HepG2 (cell line): ENCODE measurements around the gene ETFA. TPM values are rescaled to one million over a fixed set of nuclear protein-coding genes. Genes with fewer than 3 reads are reported as not detected.

Experiments used
- ATAC-seq: fragments of 200-7000 bp; cut with Tn5 transposase; 3 replicates; pipeline ENCODE4 v1.9.1; 2020; ENCODE audit warnings: mild to moderate bottlenecking, moderate library complexity
- BruUV-seq: library from RNA; stranded (reverse); fragments of 400-500 nt; replicated peaks from 2 replicates; lab custom pipeline; 2021; lab: Mats Ljungman, UMichigan
- CTCF ChIA-PET: fragments of 300-600 bp; formaldehyde crosslinking; extraction: SDS; loops from one replicate; lab custom pipeline; 2021; ENCODE audit warnings: low total read pairs, inconsistent platforms, low intra/inter-chr PET ratio; lab: Yijun Ruan, JAX
- POLR2A ChIA-PET: fragments of 350-600 bp; sonication (Branson Sonifier 250); formaldehyde crosslinking; loops from one replicate; lab custom pipeline; 2020; ENCODE audit warnings: antibody characterized with exemption, inconsistent platforms; lab: Yijun Ruan, JAX
- DNase-seq: peaks from one replicate; pipeline ENCODE4 v3.0.0-alpha.2; 2015; ENCODE audit warnings: low spot score
- FAIRE-seq: peaks from 3 replicates; lab custom pipeline; 2011; peaks lifted over from hg19 to GRCh38; lab: Jason Lieb, UNC
- H2AFZ ChIP-seq: one replicate; pipeline ENCODE4 v1.6.1; 2011; ENCODE audit warnings: low read length, inconsistent platforms
- H3K27ac ChIP-seq: fragments of 300-600 bp; 3 replicates; pipeline ENCODE4 v1.8.0; 2011; ENCODE audit warnings: mixed run types, mild to moderate bottlenecking, mixed read lengths, low read length, inconsistent platforms; ENCODE audit not compliant: insufficient read depth; ENCODE audit errors: extremely low read length
- H3K27me3 ChIP-seq, 2 experiments: fragments of 200-600 bp in 1 of 2; 2 replicates in 1 of 2; 3 replicates in 1 of 2; pipeline versions ENCODE4 v1.6.0 to v1.8.0; 2011; ENCODE audit warnings: low read length in 2 of 2, mild to moderate bottlenecking in 2 of 2, moderate library complexity in 2 of 2, inconsistent platforms in 1 of 2; ENCODE audit not compliant: insufficient read depth in 2 of 2, control insufficient read depth in 1 of 2
- H3K36me3 ChIP-seq, 2 experiments: fragments of 200-600 bp in 1 of 2; replicated peaks in 1 of 2; 2 replicates in 1 of 2; 3 replicates in 1 of 2; pipeline versions ENCODE4 v1.5.1 to v1.8.0; 2011; ENCODE audit warnings: low read length in 2 of 2, inconsistent platforms in 1 of 2; ENCODE audit not compliant: insufficient read depth in 2 of 2, control insufficient read depth in 1 of 2
- H3K4me1 ChIP-seq: 2 replicates; pipeline ENCODE4 v1.5.1; 2012; ENCODE audit warnings: low read length, inconsistent platforms; ENCODE audit not compliant: insufficient read depth
- H3K4me2 ChIP-seq: 2 replicates; pipeline ENCODE4 v1.6.0; 2011; ENCODE audit warnings: low read depth, low read length, inconsistent platforms
- H3K4me3 ChIP-seq, 3 experiments: fragments of 200-600 bp in 1 of 3; sonication (generic), shearing (Covaris generic) in 1 of 3; replicated peaks in 1 of 3; 2 replicates each; pipeline ENCODE4 v1.5.1; 2011 to 2016; ENCODE audit warnings: low read length in 3 of 3, inconsistent platforms in 2 of 3, low read depth in 2 of 3, mild to moderate bottlenecking in 2 of 3, control low read depth in 1 of 3, mixed read lengths in 1 of 3; ENCODE audit not compliant: insufficient read depth in 1 of 3
- H3K79me2 ChIP-seq: one replicate; pipeline ENCODE4 v1.6.1; 2011; ENCODE audit warnings: low read length, inconsistent platforms; ENCODE audit not compliant: insufficient read depth
- H3K9ac ChIP-seq: 2 replicates; pipeline ENCODE4 v1.6.0; 2011; ENCODE audit warnings: mild to moderate bottlenecking, low read depth, low read length, inconsistent platforms; ENCODE audit not compliant: insufficient read depth
- H3K9me3 ChIP-seq: 2 replicates; pipeline ENCODE4 v1.5.1; 2012; ENCODE audit warnings: mild to moderate bottlenecking, low read length
- H4K20me1 ChIP-seq: 2 replicates; pipeline ENCODE4 v1.6.0; 2011; ENCODE audit warnings: inconsistent platforms, mild to moderate bottlenecking, low read length, moderate library complexity; ENCODE audit not compliant: insufficient read depth
- FOSL2 ChIP-seq: sonication (generic); formaldehyde crosslinking; IDR thresholded peaks from 2 replicates; pipeline ENCODE4 v1.4.0; 2020; ENCODE audit warnings: missing genetic modification reagents
- FOXC1 ChIP-seq: sonication (generic); formaldehyde crosslinking; IDR thresholded peaks from 2 replicates; pipeline ENCODE4 v1.8.0; 2022; ENCODE audit warnings: mild to moderate bottlenecking, missing genetic modification reagents, borderline replicate concordance
- POGZ ChIP-seq: sonication (generic); formaldehyde crosslinking; IDR thresholded peaks from 2 replicates; pipeline ENCODE4 v1.4.0; 2020; ENCODE audit warnings: mild to moderate bottlenecking, missing genetic modification reagents
- SAFB2 ChIP-seq: sonication (generic); formaldehyde crosslinking; IDR thresholded peaks from 2 replicates; pipeline ENCODE4 v1.5.1; 2020; ENCODE audit warnings: missing genetic modification reagents, low read depth, mild to moderate bottlenecking, borderline replicate concordance
- THAP11 ChIP-seq: IDR thresholded peaks from 2 replicates; pipeline ENCODE4 v1.6.1; 2016; ENCODE audit warnings: missing biosample characterization, missing genetic modification reagents
- ZNF20 ChIP-seq: sonication (generic); formaldehyde crosslinking; IDR thresholded peaks from 2 replicates; pipeline ENCODE4 v1.4.0; 2020; ENCODE audit warnings: mild to moderate bottlenecking, moderate library complexity, missing genetic modification reagents
- ZNF256 ChIP-seq: sonication (generic); formaldehyde crosslinking; conservative IDR thresholded peaks from 2 replicates; pipeline ENCODE4 v1.4.0; 2020; ENCODE audit warnings: missing genetic modification reagents
- ZNF703 ChIP-seq: sonication (generic); formaldehyde crosslinking; IDR thresholded peaks from 2 replicates; pipeline ENCODE4 v1.5.1; 2020; ENCODE audit warnings: missing genetic modification reagents, mild to moderate bottlenecking, moderate library complexity, borderline replicate concordance
- WGBS: methylation state at CpG from one replicate; pipeline ENCODE4 v1.1.6; 2017; ENCODE audit warnings: low lambda C conversion rate; 5-methylcytosine and 5-hydroxymethylcytosine counted together
- in situ Hi-C: cut with HindIII; loops from 2 replicates; pipeline ENCODE4 v1.10.0; 2017; ENCODE audit warnings: low pct_unique_long_range_greater_than_20kb; ENCODE audit not compliant: extremely low pct_ligation_motif_present
- intact Hi-C: fragments of 100-400 bp; cut with micrococcal nuclease; formaldehyde crosslinking; loops from one replicate; pipeline ENCODE4 v1.10.0; 2022; ENCODE audit not compliant: unreplicated experiment
- polyA plus RNA-seq, 8 experiments: library from polyadenylated mRNA; depleted of rRNA in 3 of 8; stranded (reverse) in 7 of 8; unstranded in 1 of 8; fragments of >200 nt; fragmentation: Illumina TruSeq in 4 of 8; extraction: Trizol in 4 of 8; gene quantifications; 2 replicates each; pipeline versions ENCODE4 v1.2.1 to v1.2.3, GENCODE V29; 2011 to 2016; ENCODE audit warnings: low read depth in 4 of 8, missing spikeins in 1 of 8, mixed read lengths in 1 of 8; ENCODE audit not compliant: insufficient read depth in 1 of 8
- total RNA-seq, 5 experiments: library from RNA; depleted of rRNA; stranded (reverse); fragments of >200 nt; fragmentation: Illumina TruSeq; extraction: Trizol; gene quantifications; 2 replicates each; pipeline ENCODE4 v1.2.3, GENCODE V29; 2016; ENCODE audit warnings: low read depth in 1 of 5
- TF ChIP-seq, protein P1 (sequence below): sonication (generic); formaldehyde crosslinking; IDR thresholded peaks from 2 replicates; pipeline ENCODE4 v1.4.0; 2020; ENCODE audit warnings: missing genetic modification reagents, borderline replicate concordance
- TF ChIP-seq, protein P2 (sequence below): sonication (generic); formaldehyde crosslinking; IDR thresholded peaks from 2 replicates; pipeline ENCODE4 v1.9.0; 2021; ENCODE audit warnings: missing genetic modification reagents, mild to moderate bottlenecking, borderline replicate concordance

The ETFA gene
- total and polyA plus RNA-seq, 2 of the 13 experiments (the other 11 are each of a cell fraction or from before 2014, with no cell fraction given): 291 to 396 TPM

DNA sequence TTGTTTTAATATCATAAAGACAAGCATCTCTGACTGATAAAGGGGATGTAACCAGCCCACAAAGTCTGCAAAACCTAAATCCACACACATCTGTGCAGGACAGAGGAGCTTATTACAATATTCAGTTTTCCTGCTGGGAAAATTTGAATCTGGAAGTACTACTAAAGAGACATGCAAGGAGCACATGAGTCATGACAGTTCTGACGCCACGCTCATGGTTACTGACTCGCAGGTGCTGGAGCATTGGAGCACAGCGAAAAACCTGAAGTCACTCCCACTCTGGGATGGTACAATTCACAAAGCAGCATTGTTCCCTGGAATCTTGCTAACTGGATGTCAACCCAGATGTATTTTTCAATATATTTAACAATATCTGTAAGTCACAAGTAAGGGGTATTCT lies 17.7 kb upstream of the ETFA start:
- ChIA-PET POLR2A (interaction anchor here (2.3 kb wide), 1 partner anchor 17 kb away, joined by 21 read pairs; the partner anchor contains the start of gene ETFA), CTCF (interaction anchor here (0.9 kb wide), 1 partner anchor 138 kb away, joined by 3 read pairs; no protein-coding TSS in a partner anchor)
- H3K4me2 ChIP-seq: no peak overlapping the region
- intact Hi-C loops (no loop called here), in situ Hi-C loops (no loop called here)
- ATAC-seq (no peak), DNase-seq (no peak), FAIRE-seq (no peak)
- no TSS peak for BruUV-seq
- H3K9me3 ChIP-seq: no peaks in the 10 kb centered on the region
- peaks cover 0 to 10% of the 10 kb centered on the region in 2 experiments; a peak in 3 of 5 replicates for H3K27me3 ChIP-seq
- no peak overlapping the region for H3K27ac ChIP-seq
- TF ChIP-seq FOSL2 (CRISPR knock-in tag): 0 out of 2 replicates have a peak, but pooled peaks have one; percentile 13
- TF ChIP-seq ZNF703 (CRISPR knock-in tag): no peak
- no peak overlapping the region for H2AFZ ChIP-seq
- H4K20me1 ChIP-seq: no peaks in the 10 kb centered on the region
- no peak overlapping the region for H3K4me3 ChIP-seq
- no peak overlapping the region for H3K9ac ChIP-seq
- WGBS: 22% methylated on average over 4 of the region's 4 CpGs
- H3K4me1 ChIP-seq: peaks cover 22% of the 10 kb centered on the region
- no peaks in the 10 kb centered on the region for H3K79me2 ChIP-seq
- H3K36me3 ChIP-seq: no peaks in the 10 kb centered on the region

DNA sequence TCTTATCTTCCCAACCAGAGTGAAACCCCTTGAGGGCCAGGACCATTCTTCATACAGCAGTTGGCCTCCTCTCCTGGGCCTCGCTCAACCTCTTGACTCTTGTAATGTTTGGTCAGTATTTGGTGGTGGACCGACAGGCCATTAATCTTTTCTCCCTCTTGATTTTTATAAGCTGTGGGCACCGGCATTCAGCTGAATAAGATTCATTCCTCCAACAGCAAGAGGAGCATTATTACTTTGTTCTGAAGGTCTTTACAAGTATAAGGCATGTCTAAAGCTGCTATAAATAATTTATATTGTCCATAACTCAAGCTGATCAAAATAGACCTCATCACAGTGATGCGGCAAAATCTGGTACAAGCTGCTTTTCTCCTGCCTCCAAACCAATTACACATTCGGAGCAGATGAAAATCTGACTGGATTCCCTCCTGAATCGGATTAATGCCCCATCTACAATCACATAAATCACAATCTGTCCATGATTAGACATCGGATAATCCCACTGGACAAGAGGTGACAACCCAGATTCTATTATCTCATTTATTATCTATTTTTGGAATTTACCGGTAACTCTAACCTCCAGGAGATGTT lies 16.9 kb upstream of the ETFA start:
- ATAC-seq (no peak), FAIRE-seq (no peak), DNase-seq (no peak)
- BruUV-seq: no TSS peak
- no peak overlapping the region for H3K9ac ChIP-seq
- H3K4me1 ChIP-seq: peaks cover 15% of the 10 kb centered on the region
- 51% methylated on average over 8 of the region's 8 CpGs for WGBS
- H3K27ac ChIP-seq: no peak overlapping the region
- in situ Hi-C loops (no loop called here), intact Hi-C loops (no loop called here)
- CTCF ChIA-PET: no interaction called here
- no peak overlapping the region for H3K4me2 ChIP-seq
- H3K9me3 ChIP-seq: no peaks in the 10 kb centered on the region
- no peak overlapping the region for H2AFZ ChIP-seq
- H3K4me3 ChIP-seq: no peak overlapping the region
- H4K20me1 ChIP-seq: no peaks in the 10 kb centered on the region
- H3K79me2 ChIP-seq: no peaks in the 10 kb centered on the region
- no peaks in the 10 kb centered on the region for H3K36me3 ChIP-seq
- POLR2A ChIA-PET: interaction anchor here (1.1 kb wide), 1 partner anchor 17 kb away, joined by 4 read pairs; the partner anchor contains the start of gene ETFA
- peaks cover 0 to 15% of the 10 kb centered on the region in 2 experiments; a peak in 3 of 5 replicates for H3K27me3 ChIP-seq
- TF ChIP-seq POGZ (CRISPR knock-in tag) (no peak), THAP11 (CRISPR knock-in tag) (no peak), ZNF256 (CRISPR knock-in tag) (no peak), ZNF20 (CRISPR knock-in tag) (no peak), FOXC1 (CRISPR knock-in tag) (no peak), SAFB2 (no peak)
- TF ChIP-seq, protein P1, sequence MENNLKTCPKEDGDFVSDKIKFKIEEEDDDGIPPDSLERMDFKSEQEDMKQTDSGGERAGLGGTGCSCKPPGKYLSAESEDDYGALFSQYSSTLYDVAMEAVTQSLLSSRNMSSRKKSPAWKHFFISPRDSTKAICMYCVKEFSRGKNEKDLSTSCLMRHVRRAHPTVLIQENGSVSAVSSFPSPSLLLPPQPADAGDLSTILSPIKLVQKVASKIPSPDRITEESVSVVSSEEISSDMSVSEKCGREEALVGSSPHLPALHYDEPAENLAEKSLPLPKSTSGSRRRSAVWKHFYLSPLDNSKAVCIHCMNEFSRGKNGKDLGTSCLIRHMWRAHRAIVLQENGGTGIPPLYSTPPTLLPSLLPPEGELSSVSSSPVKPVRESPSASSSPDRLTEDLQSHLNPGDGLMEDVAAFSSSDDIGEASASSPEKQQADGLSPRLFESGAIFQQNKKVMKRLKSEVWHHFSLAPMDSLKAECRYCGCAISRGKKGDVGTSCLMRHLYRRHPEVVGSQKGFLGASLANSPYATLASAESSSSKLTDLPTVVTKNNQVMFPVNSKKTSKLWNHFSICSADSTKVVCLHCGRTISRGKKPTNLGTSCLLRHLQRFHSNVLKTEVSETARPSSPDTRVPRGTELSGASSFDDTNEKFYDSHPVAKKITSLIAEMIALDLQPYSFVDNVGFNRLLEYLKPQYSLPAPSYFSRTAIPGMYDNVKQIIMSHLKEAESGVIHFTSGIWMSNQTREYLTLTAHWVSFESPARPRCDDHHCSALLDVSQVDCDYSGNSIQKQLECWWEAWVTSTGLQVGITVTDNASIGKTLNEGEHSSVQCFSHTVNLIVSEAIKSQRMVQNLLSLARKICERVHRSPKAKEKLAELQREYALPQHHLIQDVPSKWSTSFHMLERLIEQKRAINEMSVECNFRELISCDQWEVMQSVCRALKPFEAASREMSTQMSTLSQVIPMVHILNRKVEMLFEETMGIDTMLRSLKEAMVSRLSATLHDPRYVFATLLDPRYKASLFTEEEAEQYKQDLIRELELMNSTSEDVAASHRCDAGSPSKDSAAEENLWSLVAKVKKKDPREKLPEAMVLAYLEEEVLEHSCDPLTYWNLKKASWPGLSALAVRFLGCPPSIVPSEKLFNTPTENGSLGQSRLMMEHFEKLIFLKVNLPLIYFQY (CRISPR knock-in tag): no peak
- TF ChIP-seq, protein P2, sequence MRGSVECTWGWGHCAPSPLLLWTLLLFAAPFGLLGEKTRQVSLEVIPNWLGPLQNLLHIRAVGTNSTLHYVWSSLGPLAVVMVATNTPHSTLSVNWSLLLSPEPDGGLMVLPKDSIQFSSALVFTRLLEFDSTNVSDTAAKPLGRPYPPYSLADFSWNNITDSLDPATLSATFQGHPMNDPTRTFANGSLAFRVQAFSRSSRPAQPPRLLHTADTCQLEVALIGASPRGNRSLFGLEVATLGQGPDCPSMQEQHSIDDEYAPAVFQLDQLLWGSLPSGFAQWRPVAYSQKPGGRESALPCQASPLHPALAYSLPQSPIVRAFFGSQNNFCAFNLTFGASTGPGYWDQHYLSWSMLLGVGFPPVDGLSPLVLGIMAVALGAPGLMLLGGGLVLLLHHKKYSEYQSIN (CRISPR knock-in tag): no peak
